ENCODE data around the gene ESYT1. TPM values are rescaled to one million over a fixed set of nuclear protein-coding genes. Genes with fewer than 3 reads are reported as not detected.

ESYT1 gene
- total RNA-seq, 1 experiment from 2014 or later: 111 TPM

- H2BK20ac ChIP-seq (ENCODE audit: low read depth, low read length, poor library complexity, severe bottlenecking): no peak overlapping the region
- no peaks in the 10 kb centered on the region for H3K4me1 ChIP-seq (ENCODE audit: insufficient read depth, low read length)
- H2AFZ ChIP-seq (ENCODE audit: low read length): no peak overlapping the region
- H3K14ac ChIP-seq (ENCODE audit: insufficient read depth, low read length): no peak overlapping the region
- peak overlapping the region; percentile 31 for H3K9ac ChIP-seq (ENCODE audit: extremely low read depth, insufficient read length, low read length)
- no peak overlapping the region for H2AK5ac ChIP-seq (ENCODE audit: insufficient read length, low read length)
- no peak overlapping the region for H4K8ac ChIP-seq (replicated peaks; ENCODE audit: insufficient read length, low read depth, low read length)
- H4K91ac ChIP-seq (ENCODE audit: insufficient read length, low read depth, low read length): no peak overlapping the region
- H3K23me2 ChIP-seq (ENCODE audit: insufficient read length, low read depth, low read length, poor library complexity, severe bottlenecking): peaks cover 17% of the 10 kb centered on the region
- TF ChIP-seq, protein P1, sequence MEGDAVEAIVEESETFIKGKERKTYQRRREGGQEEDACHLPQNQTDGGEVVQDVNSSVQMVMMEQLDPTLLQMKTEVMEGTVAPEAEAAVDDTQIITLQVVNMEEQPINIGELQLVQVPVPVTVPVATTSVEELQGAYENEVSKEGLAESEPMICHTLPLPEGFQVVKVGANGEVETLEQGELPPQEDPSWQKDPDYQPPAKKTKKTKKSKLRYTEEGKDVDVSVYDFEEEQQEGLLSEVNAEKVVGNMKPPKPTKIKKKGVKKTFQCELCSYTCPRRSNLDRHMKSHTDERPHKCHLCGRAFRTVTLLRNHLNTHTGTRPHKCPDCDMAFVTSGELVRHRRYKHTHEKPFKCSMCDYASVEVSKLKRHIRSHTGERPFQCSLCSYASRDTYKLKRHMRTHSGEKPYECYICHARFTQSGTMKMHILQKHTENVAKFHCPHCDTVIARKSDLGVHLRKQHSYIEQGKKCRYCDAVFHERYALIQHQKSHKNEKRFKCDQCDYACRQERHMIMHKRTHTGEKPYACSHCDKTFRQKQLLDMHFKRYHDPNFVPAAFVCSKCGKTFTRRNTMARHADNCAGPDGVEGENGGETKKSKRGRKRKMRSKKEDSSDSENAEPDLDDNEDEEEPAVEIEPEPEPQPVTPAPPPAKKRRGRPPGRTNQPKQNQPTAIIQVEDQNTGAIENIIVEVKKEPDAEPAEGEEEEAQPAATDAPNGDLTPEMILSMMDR (conservative IDR thresholded peaks at IDR 0.05): no peak
- no peak overlapping the region for H2BK120ac ChIP-seq (ENCODE audit: low read depth, low read length, poor library complexity, severe bottlenecking)
- H3K27ac Mint-ChIP-seq: peak overlapping the region in 2 of 3 experiments; percentile 96 to 99; a peak in 4 of 7 replicates
- no peak overlapping the region for H2BK15ac ChIP-seq (ENCODE audit: low read depth, low read length)
- H3K4me3 Mint-ChIP-seq: peak overlapping the region; percentile 88 to 98; a peak in 4 of 5 replicates
- H3K79me1 ChIP-seq (ENCODE audit: insufficient read depth, low read depth, low read length, poor library complexity, severe bottlenecking): no peaks in the 10 kb centered on the region
- DNase-seq: no peak
- no peaks in the 10 kb centered on the region for H3K9me3 ChIP-seq (ENCODE audit: control insufficient read depth, low read depth, low read length)
- no CpG with 5 or more reads among the region's 3 CpGs for WGBS (ENCODE audit: extremely low coverage, insufficient read length, low lambda C conversion rate)
- H3K4ac ChIP-seq (ENCODE audit: low read depth, low read length): no peak overlapping the region
- no peaks in the 10 kb centered on the region for H3K27me3 Mint-ChIP-seq (ENCODE audit: low read depth)
- peaks cover 26 to 27% of the 10 kb centered on the region in 2 experiments for H3K4me1 Mint-ChIP-seq
- H3K56ac ChIP-seq (ENCODE audit: insufficient read length, low read depth, low read length): no peak overlapping the region
- peak overlapping the region; percentile 16 for H3K27ac ChIP-seq (ENCODE audit: insufficient read length, low read depth, low read length)
- H3K79me2 ChIP-seq (ENCODE audit: insufficient read depth, low read length): no peaks in the 10 kb centered on the region
- no peak overlapping the region for H3T11ph ChIP-seq (ENCODE audit: low read length)
- no peaks in the 10 kb centered on the region for H4K20me1 ChIP-seq (ENCODE audit: control insufficient read depth, insufficient read depth, insufficient read length)
- no peak overlapping the region for H4K5ac ChIP-seq (ENCODE audit: insufficient read length, low read depth, low read length)
- no peaks in the 10 kb centered on the region for H3K27me3 ChIP-seq (ENCODE audit: insufficient read depth, low read length)
- H3K4me2 ChIP-seq (ENCODE audit: insufficient read depth, insufficient read length, low read length): peak overlapping the region; percentile 65
- H3K18ac ChIP-seq (ENCODE audit: insufficient read length, low read depth, low read length): no peak overlapping the region
- H3K36me3 Mint-ChIP-seq (ENCODE audit: insufficient read depth in 1 of 3, low read depth in 3 of 3): peaks cover 17 to 29% (median 21%) of the 10 kb centered on the region in 3 experiments
- H2BK12ac ChIP-seq (ENCODE audit: insufficient read length, low read depth, low read length): no peak overlapping the region
- H2BK5ac ChIP-seq (ENCODE audit: insufficient read length, low read length): no peak overlapping the region
- no peak overlapping the region for H3K23ac ChIP-seq (ENCODE audit: insufficient read length, low read depth, low read length)
- H3K9me3 Mint-ChIP-seq: no peaks in the 10 kb centered on the region; a peak in 1 of 5 replicates
Observed at GRCh38 chr12:56126732-56127239, 1.3 kb upstream of the ESYT1 start.
